Stimulated activated CD4-positive, alpha-beta T cell treated with anti-CD3 and anti-CD28 coated beads, Interleukin-1b, Interleukin-23, amount 100 ng/mL, for 1 hour (primary cell): Measurements from ENCODE around the gene BEND5.

ENCODE experiments used
- DNase-seq, 2 donors: peaks; one replicate each; pipeline ENCODE4 v3.0.0-alpha.2; 2020; ENCODE audit warnings: low read depth in 2 of 2

BEND5 gene

DNA sequence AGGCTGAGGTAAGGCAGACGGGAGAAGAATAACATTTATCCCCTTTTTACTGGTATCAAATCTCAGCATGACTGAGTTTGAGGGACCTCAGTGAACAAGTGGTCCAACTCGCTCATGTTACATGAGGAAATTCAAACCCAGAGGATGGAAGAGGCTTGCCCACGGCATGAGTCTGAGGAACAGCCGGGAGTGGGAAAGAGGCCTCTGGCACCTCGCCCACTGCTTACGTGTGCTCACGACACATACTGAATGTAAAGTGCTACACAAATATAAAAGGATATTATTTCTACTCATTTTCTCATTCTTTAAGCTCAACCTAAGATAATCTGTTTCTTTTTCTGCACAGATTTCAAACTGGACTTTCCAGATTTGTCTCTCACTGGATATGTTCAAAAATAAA, 14.7 kb downstream of the BEND5 start:
- DNase-seq = no peak

DNA sequence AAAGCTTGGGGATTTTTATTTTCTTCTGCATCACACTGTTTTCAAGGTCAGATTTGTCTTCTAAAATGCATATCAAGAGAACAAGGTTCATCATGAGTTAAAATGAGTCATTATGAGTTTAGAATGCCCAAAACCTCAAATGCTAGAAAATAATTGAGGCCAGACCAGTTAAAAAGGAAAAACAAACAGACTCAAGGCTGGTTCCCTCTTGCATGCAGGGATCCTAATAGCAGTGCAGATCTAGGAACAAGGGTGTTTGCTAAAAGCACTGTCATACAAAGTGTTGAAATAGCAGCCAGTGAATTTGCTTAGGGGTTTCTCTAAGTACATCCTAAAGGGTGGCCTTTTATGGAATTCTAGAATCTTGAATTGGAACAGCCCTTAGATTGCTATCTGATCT, 15.3 kb downstream of the BEND5 start:
- DNase-seq = no peak

DNA sequence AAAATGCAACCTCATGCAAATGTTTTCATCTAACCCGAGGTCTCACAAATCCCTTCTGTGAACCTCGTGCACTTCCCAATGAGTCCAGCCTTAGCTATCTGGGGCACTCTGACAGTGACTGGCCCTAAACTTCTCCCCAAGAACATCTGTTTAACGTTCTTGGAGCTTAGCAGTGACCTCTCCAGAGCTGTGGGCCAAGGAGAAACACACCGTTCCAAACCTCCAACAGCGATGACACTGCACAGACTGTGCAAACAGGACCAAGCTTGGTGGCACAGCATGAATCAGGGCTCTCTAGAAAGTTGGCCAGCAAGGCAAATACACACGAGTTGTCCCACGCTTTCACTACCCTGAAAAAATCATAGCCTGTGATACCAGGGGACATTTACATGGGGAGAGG, 15.8 kb downstream of the BEND5 start:
- DNase-seq = no peak

DNA sequence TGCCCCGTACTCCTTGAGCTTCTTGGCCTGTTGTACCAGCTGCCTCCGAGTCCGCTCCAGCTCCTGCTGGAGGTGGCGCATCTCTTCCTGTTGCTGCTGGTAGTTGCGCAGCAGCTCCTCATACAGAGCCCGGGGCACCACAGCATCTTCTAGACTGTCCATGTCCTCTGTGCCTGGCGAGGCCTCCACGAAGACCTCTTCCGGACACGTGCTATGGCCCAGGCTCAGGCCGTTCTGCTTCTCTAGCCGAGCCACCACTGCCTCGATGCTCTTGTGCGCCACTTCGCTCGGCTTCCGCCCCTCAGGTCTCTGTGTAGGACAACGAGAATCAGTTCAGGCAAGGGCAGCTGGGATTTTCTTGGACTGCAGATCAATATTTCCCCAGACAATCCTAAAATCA, 17.7 kb downstream of the BEND5 start:
- DNase-seq = no peak

DNA sequence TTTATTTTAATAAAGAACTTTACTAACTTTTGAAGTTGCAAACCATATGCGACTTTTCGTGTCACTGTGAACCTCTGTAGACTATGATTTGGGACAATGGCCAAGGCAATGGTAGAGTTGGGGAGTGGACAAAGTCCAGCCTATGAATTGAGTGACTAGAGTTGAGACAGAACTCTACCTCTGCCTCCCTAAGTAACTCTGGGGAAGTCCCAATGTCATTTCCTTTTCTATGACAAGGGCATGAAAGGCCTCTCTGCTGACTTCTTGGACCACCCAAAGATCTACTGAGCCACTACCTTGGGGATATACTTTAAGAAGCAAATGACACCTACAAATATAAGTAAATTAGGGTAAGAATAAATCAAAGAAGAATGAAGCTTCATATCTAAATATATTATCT, 19.3 kb downstream of the BEND5 start:
- no peak for DNase-seq

DNA sequence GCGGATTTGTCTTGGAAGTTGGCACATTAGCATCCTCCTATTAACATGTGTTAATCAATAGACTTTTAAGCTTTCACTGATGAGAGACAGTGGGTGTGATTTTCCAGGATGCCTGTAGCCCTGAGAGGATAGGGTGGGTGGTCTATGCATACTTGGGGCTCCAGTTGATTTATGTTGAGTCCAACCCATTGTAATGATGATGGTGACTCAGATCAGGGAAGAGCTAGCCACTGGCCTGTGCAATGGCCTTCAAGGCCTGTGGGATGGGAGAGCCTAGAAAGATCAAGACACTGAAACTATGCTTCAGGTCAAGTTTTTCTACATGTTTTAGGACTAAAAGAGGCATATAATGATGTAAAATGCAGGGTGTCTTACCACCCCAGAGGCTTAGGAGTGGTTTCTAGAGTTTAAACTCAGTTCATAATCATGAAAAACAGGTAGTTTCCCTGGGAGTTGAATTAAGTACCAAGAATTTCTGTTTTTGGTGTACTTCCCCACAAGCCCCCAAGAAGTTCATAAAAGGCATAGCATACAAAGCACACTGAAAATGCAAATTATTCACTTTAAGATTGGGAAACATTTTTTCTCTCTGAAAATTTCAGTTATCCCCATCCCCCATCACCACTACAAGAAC, 19.9 kb downstream of the BEND5 start:
- DNase-seq = no peak

DNA sequence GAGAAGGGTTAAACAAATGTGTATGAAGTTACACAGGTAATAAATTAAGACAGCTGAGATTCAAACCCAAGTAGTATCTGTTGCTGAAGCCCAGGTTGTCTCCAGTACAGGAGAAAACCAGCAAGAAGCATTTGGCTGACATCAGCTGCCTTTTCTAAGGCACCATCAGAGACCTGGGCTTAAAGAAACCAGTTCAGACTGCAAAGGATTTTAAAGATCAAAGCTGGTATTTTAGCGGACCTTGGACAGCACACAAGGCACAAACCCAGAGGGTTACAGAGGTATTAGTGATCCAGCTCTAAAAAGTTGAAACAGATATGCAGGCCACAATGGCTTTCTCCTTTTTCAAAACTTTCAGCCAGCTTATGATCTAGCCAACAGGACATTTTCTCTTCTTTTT, 23.4 kb downstream of the BEND5 start:
- no peak for DNase-seq

DNA sequence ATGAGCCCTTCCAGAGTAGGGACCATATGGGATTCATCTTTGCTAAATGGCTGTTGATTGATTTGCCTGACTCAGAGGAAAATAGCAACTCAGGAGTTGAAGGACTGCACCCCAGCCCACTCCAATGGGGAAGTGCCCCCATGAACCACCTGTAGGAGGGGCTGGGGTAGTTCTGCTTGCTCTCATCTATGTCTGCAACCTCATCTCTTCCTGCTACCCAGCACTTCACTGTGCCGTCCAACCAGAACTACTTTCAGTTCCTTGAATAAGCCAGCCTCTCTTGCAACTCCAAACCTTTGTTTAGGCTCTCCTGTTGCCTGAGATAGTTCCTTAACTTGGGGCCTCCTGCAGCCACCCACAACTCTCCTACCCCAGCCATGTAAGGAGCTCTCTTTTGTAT, 26.6 kb downstream of the BEND5 start:
- no peak for DNase-seq

DNA sequence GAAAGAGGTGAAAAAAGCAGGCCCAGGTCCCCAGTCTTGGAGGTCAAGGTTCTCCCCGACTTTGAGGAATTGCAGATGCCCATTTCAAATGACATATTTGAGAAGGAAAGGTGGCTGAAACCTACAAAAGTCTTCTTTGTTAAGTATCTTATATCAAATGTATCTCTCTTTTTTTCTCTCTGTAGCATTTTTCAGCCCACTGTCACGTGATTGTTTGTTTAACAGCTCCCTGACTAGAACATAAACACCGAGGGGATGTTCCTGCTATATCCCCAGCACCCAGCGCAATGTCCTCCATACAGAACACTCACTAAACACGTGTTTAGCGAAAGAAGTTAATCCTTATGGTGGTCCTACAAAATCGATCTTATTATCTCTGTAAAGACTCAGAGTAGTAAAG, 27.6 kb downstream of the BEND5 start:
- DNase-seq = no peak

DNA sequence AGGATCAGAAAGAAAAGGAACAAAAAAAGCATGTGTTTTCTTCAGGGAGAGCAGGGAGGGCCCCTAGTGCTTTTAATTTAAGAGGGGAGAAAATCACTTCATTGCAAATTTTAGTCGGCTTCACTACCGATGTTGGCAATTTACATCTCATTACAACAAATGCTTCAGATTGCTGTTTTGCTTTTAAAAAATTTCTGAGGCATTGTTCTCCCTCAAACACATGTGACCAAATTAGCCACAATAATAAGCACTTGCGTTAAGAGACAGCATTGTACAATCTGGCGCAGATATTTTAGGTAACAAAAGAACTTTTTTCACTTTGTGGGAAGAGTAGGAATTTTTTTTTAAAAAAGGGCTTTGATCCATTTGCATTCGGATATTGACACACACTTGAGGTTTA, 29.8 kb downstream of the BEND5 start:
- DNase-seq = no peak

DNA sequence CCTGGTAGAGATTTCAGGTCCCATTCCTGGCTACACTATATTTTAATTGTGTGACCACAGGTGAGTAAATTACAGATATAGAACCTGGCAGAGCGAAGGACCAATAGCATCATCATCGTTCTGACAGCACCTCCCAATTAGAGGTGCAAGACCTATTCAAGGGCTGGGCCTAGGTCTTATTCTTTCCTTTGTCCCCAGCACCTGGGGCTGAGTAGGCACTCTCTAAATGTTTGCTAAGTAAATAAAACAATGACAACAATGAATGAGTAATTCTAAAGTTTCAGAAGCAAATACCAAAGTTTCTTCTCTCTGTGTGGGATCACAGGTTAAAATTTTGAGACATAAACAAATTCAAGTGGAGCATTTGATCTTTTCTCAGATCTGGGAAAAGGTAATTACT, 32.7 kb downstream of the BEND5 start:
- DNase-seq = no peak

DNA sequence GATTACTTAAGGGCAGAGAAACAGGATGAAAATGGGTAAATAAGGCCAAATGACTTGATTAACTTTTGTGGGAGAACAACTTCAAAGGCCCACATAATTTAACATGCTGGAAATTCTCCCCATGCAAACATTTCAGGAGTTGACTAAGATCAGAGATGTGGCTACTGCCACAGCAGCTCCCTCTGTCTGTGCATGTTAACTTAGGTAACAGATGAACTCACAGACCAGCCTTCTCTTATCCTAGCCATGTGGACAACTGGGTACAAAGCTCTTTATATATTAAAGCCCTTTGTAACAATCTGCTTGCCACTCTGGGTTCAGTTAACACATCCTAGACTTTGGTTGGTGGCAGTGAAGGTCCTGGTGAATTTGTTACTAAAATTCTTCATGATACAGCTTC, 33.2 kb downstream of the BEND5 start:
- no peak for DNase-seq

DNA sequence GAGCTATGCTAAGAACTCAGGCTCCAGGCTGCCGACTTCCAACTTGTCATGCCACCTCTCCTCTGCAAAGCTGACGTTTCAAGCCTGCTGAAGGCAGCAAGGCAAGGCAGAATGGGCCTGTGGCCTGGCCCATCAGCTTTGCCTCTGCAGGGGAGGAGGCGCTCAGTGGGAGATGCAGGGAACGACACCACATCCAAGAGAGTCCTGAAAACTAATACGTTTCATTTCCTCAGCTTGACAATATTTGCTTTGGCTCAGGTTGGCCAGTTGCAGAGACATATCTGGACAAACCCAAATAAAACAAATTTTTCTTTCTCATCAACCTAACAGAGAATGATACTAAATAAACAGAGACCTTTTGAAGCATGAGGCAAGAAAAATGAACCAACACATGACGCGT, 35.3 kb downstream of the BEND5 start:
- no peak for DNase-seq

DNA sequence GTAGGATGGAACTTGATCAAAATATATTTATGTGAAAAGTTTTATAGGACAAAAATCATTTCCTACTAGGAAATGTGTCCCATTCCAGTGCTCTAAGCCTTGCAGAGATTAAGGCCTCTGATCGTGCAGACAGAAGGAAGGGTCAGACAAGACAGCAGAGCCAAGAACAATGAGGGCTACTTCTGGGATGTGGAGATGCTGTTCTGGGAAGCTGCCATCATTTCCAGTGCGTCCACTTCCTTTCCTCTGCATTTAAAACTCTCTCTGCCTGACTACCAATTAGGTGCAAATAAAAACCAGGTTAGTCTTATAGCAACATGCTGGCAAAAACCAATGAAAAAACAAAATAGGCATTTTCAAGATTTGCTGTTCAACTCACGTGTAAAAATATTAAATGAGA, 36.1 kb downstream of the BEND5 start:
- no peak for DNase-seq

DNA sequence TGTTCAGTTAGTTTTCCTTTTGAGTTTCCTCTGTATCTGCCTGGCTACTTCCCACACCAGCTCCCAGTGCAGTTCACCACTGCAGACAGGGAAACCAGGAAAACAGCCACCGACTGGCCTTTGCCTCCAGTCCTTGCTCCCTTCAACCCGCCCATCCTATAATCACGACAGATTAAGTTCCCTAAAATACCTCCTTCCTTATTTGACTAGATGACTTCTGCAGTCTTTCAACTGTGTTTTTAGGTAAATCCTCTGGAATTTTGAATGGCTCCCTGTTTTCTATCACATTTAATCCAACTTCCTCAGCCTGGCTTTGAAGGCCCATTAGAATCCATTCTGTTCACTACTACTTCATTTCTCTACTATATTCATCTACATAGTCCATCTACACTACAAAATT, 37.6 kb downstream of the BEND5 start:
- DNase-seq = no peak

DNA sequence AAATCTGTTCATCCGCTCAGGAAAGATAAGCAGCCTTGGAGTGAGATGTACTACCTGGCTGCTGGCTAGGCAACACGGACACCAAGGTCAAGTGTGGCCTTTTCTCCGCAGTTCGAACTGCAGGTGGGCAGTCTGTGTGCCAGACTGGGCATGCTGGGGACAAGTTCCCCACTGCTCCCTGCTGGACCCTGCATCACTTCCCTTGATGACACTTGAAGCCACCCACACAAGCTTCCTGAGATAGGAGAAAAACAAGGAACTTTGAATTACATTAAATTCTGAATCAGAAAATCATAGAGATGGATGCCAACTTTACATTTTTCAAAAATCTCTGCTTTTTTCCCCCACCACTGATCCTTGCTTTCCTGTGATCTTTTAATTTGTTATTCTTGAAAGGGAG, 38.3 kb downstream of the BEND5 start:
- DNase-seq = no peak

DNA sequence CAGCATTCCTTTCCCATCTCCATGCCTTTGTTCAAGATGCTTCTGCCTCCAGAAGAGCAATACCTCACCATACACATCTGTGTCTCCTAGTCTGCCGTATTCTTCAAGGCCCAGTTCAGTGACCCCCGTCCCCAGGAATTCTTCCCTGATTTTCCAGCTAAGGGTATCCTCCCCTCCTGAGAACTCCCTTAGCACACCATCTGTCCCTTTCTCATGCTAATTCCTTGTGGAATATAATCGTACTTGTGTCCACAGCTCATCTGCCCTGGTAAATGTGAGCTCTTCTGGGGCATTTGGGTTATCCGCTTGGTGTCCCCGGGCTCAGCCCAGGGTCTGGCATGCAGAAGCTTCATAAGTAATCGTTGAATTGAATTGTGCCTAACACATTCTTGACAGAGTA, 40.9 kb downstream of the BEND5 start:
- DNase-seq = no peak

DNA sequence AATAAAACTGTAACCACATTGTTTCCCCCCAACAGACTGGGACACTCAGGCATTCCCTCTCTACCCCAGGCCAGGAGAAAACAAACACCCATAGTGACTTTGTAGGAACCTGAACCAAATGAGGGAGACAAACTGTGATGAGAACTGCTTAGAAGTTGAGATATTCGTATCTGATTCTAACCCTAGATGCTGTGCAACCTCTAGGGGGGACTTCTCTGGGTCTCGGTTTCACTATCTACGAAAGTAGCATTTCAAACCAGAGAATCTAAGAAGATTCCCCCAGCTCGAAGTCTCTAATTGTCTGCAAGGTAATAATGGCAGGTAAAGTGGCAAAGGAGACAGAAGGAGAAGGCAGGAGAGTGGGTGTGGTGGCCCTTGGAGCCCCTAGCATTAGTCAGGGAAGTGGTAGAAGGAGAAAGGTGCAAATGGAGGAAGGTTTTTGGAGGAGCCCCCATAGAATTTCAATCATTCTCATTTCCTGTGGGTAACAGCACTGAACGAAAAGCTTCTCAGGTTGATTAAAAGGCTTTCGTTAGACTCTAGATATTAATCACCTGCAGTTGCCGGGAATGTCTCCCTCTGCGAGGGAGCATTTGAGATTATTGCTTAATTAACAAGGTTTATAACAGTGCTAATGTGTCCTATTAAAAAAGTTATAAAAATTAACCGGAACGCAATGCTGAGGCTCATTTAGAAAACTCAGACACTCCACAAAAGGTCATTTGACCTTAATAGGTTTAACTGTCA, 46.4 kb downstream of the BEND5 start:
- no peak for DNase-seq

DNA sequence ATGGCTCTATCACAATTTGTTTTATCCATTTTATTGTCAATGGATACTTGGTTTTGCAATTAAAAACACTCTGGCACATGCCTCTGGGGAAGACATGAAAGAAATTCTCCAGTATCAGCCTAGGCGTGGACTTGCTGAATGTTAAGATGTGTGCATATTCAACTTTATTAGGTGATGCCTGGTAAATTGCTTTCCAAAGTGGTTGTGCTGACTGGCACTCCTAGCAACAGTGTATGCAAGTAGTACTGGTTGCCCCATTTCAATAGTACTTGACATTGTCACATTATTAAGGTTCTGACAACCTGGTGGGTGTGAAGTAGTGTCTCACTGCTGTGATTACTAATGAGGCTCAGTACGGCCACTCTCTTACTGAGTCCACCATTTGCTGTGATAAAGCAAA, 48.1 kb downstream of the BEND5 start:
- DNase-seq = no peak

DNA sequence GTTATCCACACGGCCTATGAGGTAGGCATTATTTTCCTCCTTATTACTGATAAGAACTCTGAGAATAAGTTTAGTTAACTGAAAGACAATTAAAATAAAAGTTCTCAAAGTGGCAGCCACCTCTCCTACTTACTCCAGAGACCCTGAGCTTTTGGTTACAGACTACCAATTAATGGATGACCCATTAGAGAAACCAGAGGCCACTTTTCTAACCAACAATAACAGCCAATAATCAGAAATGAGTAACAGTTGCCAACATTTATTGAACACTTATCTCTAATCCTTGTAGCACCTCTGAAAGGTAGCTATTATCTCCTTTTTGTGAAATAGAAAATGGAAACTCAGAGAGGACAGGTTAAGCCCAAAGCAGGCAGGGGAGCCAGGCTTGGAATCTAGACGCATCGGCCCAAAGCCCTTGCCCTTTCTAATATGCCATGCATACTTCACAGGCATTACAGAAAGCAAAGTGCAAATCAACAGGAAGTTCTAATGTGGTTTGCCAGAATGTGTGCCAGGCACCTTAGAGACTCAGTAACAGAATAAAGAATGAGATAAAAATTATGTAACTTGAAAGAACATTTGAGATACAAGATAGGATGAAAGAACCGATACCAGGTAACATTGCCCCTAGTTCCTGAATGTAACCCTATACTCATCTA, 50.0 kb downstream of the BEND5 start:
- DNase-seq = no peak

DNA sequence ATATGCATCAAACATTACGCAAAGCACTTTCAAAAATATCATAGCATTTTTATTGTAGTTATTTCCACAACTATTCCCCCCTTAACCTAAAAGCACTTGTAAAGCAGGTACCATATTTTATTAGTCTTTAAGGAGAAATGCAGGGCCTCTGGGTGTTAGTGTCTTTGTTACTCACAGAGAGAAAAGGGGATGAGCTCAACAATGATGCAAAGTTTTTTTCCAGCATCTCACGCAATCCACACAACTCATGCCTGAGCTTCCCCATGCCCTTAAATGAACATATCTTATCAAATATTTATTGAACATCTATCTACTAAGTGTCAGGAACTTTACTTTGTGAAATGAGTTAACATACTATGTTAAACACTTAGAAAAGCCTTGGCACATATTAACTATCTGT, 50.6 kb downstream of the BEND5 start:
- DNase-seq = no peak

DNA sequence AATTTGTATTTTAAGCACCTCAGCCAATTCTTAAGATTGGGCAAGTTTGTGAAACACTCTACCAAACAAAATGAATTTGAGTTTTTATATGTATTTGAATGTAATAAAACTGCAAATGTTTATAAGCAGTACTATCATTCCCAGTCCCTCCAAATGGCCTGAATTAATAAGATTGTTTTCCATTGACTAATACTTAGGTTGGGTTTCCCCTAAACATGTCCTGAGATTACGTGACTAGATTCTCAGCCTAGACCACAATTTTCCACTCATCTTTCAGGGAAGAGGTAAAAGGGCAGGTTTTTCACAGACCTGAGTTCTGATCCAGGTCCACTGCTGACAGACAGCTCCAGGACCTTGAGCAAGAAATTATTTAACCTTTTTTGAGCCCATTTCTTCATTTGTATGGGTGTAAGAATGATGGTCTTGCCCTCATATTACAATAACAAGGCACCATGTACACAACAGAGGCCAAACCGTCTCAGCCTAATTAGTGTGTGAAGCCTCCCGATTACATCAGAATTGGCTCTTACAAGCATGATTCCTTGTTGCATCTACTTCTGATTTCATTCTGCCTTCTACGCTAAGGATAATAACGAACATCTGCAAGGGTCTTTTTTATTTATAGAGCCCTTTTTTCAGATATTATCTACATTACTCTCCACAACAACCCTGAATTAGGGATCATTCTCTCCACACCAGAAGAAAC, 51.2 kb downstream of the BEND5 start:
- DNase-seq = no peak

DNA sequence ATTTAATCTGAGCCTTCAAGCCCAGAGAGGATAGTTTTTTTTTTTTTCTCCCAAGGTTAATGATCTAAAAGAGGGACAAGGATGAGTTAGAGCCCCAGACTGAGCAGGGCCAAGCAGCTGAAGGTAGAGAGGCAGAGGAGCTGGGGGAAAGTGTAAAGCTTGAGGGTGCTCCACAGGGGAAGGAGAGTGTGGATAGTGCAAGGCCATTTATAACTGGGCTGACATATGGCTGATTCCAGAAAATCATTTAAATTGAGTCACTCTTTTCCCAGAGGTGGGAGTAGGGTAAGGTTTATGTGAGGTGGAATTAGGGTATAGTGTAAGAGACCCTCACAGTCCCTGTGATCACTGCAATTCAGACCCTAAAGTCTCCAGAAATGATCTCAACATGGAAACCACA, 55.8 kb downstream of the BEND5 start:
- no peak for DNase-seq
